Activated T-cell treated with anti-CD3 and anti-CD28 coated beads for 4 hours (primary cell): ENCODE measurements around the gene IFT43.

Experiments
- DNase-seq: peaks from one replicate; pipeline ENCODE4 v3.0.0-alpha.2; 2020

The IFT43 gene

DNA sequence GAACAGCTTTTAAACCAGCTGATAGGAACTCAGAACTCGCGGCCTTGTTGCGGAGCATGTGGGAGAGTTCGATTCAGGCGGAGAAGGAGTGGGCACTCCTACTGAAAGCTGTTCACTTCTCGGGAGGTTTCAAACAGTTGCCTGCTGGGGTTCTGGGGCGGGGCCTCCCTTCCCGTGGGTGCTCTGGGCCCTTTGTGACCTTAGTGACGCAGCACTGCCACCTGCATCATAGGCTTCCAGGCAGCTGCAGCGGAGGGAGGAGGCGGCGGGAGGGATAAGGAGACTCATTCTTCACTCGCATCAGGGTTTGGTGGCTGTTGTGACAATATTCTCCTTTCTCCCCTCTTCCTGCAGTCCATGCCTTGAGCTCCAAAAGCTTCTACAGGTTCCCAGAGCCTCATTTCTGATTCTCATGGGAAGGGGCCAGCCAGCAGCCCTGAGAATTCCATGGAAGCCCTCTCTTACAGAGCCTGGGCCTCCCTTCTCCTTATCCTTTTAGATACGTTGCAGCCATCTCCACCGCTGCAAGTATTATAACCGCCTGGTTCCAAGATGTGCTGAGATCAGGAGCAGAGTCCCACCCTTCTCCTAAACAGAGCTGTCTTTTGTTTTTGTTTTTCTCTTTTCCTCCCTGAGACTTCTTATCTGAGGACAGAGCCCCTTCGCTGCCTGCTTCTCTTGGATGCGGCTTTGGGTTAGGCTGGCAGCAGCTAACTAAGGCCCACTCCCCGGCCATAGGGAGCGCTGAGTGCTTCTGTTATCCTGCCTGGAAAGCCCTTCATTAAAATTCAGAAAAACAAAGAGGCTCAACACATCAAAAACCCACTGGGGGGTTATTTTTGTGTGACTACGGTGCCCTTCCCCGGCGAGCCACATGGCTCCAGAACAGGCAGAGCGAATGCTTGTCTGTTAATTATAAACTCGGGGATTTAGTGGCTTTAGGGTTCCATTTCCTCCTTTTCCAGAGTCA is 98.5 kb downstream of the IFT43 start:
- DNase-seq: no peak

DNA sequence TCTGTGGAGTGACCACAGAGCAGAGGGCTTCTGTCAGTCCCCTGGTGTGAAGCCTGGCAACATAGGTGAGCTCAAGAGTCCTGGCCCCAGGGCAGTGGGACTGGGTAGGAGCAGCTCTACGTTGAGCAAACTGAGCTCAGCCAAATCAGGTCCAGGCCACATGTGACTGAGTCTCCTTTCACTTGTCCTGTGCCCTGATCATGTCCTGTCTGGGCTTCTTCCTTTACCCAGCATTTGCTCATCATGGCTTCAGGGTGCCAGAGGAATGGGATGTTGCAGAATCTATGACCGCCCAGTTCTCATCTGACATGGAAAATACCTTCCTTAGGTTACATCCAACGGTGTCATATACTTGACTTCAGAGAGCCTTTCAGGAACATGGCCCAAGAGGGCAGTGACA is 99.8 kb downstream of the IFT43 start:
- DNase-seq: no peak

DNA sequence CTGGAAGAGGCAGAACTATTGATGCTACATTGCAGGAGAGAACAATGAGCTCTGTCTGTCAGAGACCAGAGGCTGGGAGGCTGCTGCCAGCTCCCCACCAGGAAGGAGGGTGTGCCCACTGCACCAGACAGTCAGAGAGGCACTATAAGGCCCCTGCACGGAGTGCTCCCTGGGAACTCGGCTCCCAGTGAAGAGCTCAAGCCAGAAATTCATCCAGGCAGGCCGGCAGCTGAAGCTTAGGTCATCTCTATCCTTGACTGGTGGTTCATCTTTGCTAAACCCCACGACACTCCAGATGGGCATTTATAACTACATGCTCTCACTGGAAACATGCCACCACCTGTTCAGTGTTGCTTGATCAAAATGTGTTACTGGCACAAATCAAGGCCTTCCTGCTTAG is 101.1 kb downstream of the IFT43 start:
- no peak for DNase-seq

DNA sequence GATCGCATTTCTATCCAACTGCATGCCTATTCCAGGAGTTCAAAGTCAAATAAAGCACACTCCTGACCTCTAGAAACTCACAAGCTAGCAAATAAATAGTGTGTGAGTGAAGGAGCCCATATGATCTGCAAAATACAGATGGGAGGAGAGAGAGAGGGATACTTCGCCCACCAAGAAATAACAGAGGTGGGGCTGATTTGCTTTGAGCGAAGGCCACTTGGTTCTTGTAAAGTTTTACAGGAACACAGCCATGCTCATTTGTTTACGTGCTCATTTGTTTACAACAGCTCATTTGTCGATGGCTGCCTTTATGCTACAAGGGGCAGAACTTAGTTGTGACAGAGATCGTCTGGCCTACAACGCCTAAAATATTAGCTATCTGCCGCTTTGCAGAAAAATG is 102.8 kb downstream of the IFT43 start:
- no peak for DNase-seq

DNA sequence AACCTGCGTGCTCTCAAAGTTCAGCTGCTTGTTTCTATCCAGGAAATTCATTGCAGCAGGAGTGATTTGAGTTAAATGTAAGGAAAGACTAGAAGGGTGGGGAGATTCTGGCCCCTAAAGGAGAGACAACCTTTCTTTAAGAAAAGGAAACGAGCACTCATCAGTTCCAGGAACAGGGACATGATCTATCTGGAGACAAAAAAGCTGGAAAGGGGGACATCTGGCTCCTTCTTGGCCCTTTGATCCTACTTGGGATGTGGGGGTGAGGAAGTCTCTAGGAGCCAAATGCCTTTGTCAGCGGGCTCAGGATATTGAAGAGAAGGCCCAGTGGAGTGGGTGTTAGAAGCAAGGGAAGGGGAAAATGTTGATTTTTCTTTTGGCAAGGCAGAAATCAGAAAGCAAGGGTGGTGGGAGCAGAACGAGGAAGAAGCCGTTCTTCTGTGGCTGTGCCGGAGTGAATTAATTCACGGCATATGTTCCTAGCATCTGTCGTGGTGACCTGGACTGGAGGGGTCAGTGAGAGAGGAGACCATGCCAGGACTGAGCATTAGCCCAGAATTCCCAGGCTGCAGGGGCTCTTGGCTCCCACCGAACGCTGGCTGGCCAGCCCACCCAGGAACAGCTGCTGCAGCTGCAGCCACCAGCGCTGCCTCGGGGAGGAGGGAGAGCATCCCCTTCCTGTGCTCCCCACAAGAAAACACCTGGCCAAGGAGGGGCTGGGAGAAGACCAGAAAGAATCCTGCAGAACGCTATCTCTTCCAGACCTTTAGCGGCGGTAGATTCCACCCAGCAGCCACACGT is 103.4 kb downstream of the IFT43 start:
- DNase-seq: no peak

DNA sequence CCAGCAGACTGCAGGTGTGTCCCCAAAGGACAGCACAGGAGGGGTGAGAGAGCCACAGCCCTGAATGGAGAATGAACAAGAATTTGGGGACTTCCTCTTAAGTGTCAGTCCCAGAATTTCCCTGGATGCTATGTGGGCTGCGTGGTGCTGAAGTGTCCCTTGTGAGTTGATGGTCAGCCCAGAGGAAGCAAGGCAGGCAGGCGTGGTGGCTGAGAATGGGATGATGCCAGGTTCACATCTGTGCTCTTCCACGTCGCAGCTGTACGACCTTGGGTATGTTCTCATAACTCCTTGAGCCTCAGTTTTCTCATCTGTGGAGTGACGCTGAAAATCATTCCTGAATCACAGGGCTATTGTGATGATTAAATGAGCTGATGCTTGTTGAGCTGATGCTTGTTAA is 104.0 kb downstream of the IFT43 start:
- no peak for DNase-seq

DNA sequence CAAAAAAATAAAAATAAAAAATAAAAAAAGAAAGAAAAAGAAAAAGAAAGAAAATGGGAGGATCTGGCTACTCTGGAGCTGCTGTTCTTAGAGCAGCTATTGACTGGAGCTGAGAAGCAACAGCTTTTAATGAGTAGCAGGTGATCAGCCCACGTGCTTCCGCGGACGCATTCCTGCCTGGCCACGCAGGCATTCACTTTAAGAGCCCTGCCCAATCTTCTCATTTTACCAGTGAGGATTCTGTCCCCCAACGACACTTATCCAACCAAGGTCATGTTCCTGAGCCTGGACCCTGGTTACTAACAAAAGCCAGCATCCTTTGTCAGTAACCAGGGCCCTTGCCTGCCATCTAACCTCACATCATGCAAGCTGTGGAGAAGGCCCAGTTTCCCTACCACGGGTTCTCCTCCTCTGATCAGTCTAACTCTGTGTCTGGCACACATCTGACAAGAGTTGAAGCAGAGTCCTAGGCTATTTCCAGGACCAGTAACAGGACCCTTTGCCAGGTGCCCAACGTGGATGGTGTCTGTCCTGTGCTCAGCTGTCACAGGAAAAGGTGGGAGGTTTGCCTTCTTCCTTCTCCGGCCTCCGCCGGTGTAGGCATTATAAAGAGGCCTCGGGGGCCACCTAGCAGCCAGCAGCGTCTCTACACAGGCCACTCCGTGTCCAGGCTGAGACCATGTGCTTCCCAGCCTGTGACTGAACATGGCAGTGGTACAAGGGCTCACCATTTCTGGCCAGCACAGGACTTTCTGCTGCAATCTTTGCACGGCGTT is 105.2 kb downstream of the IFT43 start:
- no peak for DNase-seq

DNA sequence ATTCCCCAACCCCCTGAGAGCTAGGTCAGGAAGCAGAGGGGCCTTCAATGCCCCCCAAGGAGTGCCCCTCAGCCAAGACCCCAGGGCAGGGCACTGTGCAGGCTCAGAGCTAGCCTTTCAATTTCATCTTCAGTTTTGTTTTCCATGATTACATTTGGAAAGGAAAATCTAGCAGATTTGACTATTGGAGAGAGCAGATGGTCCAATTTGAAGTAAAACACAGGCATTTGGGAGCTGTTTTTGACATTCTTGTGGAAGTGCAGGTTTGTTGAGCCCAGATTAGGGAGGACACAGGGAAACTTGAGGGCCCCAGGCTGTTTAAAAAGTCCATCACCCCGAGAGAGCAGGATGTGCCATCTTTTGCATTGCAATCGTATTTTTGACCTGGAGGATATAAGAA is 107.5 kb downstream of the IFT43 start:
- DNase-seq: no peak

DNA sequence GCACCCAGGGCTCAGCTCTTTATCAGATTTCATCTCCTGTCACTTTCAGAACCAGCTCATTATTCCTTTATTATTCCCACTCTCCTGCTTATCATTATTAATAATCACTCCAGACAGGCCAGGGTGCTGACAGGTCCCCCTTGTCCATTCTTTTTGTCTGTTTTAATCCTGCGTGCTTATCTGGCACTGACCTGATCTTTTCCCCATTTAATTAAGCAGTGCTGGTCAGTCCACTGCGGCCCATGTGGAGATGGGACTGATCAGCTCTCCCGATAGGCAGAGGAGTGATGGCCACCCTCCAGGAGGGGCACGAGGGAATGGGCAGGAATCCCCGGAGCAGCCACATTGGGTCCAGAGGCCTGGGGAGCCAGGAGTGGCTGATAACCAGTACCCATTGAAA is 110.7 kb downstream of the IFT43 start:
- no peak for DNase-seq

DNA sequence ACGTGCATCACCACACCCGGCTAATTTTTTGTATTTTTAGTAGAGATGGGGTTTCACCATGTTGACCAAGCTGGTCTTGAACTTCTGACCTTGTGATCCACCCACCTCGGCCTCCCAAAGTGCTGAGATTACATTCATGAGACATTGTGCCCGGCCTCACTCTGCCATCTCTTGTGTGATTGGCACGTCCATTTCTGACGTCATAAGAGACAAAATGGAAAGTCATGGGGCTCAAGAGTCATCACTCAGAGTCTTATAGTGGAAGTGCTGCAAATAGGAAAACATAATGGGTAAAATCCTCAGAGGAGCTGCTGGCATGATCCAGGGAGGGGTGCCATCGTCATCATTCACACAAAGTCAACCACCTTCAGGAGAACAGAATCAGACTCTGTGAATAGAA is 112.0 kb downstream of the IFT43 start:
- DNase-seq: no peak

DNA sequence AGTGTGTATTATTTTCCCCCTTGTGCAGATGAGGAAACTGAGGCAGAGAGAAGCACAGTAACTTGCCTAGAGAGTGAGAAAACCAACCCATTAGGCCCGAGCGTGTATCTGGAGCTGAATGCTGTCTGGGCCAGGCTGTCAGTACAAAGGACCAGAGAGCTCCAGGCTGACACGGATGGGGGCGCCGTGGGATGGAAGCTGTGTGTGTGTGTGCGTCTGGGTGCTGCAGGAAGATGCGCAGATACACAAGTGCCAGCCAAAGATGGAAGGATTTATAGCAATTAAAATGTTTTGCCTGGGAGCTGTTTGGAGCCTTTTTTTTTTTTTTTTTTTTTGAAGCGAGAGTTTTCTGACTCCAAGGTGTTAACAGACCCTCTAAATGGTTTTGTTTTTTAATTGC is 112.5 kb downstream of the IFT43 start:
- DNase-seq: no peak

DNA sequence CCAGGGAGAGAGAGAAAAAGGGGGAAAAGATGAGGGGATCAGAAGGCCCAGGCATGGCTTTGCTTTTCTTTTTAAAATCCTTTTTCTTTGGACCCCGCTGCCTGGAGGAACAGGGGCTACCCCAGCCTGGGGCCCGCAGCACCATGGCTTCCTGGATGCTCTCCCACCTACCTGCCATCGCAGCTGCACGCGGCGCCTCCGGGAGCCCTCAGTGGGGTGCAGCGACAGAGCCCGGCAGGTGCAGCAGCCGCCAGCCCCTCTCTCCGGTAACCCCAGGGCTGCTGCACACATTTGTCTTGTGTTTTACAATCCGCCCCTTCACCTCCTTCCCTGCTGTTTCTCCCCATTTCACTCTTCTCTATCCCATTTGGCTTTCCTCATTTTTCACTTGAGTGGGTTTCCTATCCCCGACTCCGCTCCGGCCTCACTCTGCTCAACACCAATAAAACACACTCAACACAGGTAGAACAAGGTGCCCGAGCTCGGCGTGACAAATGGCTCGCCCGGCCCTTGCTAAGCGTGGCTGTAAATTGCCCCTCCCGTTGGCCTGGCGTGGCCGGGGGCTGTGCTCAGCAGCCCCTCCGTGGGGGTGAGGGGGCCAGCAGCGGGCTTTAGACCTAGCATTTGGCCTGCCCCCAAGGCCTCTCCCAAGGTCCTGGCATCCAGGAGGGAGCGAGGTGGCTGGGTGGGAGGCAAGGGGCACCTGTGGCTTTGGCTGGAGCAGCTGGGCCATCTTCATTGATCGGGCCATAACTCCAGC is 113.5 kb downstream of the IFT43 start:
- no peak for DNase-seq

DNA sequence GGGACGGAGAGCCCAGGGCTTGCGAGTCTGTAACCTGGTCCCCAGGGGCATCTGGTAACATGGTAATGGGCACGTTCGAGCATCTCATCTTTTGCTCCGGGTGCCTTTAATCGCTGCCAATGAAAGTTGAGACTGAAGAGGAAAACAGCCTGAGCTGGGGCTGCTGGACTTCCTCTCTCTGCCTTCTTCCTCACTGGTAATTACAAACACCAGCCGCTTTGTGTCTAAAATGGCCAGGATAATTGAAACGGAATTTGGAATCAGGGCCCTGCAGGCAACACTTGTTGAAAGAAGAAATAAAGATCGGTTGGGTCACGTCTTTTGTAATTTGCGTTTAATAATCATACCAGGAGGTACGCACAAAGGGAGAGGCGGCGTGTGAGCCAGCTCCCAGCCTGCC is 114.7 kb downstream of the IFT43 start:
- no peak for DNase-seq

DNA sequence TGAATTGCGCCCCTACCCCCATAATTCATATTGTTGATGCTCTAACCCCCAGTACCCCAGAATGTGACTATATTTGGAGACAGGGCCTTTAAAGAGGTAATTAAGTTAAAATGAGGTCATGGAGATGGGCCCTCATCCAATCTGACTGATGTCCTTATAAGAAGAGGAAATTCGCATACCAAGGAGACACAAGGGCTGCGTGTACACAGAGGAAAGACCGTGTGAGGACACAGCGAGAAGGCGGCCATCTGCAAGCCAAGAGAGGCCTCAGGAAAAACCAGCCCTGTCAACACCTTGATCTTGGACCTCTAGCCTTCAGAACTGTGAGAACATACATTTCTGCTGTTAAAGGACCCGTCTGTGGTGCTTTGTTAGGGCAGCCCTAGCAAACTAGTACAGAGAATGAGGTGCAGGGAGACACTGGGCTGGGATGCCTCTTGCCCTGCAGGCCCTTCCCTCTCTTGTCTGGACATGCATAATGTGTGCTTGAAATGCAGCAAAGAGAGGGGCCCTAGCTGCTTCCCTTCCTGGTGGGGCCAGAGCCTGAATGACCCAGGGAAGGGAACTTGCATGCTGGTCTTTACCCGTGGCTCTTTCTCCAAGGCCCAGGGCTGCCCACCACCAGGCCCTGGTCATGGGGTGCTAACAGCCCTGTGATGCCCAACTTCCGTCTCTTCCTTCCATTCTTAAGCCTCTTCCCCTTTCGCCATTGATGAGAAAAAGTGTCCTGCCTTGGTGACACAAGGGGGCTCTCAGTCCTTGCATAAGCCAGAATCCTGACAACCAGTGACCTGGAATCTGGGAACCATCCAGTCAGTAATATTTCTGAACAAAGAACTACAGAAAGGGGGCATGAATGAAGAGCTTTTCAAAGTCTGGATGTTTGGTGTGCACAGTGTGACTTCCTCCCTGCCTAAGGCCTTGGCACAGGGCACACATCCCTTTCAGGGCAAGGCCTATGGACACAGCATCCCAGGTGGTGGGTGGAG is 116.1 kb downstream of the IFT43 start:
- no peak for DNase-seq

DNA sequence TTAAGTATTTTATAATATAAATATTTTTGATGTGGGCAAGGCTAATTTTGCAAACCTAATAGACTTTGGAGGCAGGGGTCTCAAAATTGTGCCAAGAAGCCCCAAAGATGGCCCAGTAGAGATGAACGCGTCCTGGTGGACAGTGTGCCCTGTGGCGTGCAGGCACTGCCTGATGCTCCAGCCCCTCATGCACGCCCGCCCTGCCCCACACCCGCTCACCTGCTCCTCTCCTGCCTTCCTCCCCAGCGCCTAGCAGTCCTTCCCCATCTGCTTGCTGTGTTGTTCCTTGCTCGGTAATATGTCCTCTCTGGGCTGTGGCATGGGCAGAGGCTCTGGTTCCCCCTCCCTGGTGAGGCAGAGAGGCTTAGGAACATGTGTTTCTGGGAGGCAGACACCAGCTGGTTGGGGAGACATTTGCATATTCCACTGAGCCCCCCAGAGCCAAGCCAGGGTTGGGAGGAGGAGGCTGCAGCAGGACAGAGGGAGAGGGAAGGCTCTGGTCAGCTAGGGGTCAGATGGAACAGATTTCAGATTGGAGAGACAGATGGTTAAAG is 119.3 kb downstream of the IFT43 start:
- DNase-seq: no peak

DNA sequence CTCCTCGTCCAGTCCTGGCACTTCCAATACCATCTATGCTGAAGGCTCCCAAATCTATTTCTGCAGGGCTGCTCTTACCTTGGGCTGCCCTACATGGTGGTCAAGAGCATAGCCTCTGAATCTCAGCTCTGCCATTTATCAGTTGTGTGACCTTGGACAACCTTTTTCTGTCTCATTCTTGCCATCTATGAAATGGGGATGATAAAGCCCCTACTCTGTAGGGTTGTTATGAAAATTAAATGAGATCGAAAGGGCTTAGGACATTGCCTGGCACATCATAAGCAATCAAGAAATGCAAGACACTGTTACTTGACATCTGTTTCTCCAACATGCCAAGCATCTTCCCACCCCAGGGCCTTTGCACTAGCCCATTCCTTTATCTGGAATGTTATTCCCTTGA is 120.6 kb downstream of the IFT43 start:
- no peak for DNase-seq

DNA sequence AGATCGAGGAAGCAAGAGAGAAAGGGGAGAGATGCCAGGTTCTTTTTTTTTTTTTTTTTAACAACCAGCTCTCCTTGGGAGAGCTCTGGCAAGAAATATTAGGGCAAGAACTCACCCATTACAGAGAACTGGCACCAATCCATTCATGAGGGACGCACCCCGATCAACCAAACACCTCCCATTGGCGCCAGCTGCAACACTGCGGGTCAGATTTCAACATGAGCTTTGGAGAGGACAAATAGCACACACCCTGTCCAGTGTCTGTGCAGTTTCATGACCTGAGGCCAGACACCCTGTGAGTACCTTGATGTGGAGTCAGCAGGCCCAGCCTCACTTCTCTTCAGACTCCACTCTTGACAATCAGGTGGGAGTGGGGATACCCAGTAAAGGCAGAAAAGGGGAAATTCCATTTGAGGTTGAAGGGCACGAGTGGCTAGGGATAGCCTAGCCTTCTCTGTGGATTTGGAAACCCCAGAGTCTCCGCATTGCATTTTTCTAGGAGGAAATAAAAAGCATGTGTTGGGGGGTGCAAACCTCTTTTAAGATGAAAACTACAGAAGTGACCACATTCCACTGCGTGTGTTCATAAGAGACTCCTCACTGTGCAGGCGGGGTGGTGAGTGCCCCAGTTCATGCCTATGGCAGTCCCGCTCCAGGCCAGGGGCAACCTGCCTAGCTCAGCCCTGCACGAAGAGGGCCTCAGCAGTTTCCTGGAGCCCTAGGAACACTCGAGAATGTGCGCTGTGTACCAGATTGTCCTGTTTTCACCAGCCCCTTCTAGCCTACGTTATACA is 123.7 kb downstream of the IFT43 start:
- no peak for DNase-seq

DNA sequence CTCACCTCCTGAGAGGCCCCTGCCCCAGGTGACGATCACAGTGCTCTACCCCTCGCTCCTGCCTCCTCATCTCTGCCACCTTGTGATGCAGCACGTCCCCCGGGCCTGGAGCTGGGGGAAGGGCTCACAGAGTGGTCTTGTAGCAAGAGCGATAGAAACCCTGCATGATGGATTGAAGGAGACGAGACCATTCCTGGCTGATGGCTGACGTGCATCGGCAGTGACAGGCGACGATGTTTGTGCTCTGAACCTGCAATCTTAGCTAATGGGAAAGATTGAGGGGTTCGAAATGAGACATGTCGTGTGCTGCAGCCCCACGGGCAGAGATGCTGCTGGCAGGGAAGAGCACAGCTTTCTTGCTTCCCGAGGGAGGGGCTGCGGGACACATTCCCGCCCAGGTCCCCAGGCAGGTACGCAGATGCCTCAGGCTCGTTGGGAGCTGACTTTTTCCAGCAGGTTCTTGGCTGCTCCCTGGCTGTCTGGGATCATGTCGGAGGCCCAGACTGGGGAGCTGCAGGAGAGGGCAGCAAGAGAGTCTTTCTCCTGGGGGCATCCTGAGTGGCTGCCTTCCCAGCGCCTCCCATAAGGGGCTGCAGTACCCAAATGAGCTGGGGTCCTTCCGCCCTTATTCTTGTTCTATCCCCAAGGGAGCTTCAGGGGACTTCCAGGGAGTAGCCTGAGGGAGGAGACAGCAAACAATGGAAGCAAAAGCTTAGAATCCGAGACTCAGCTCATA is 127.5 kb downstream of the IFT43 start:
- no peak for DNase-seq

DNA sequence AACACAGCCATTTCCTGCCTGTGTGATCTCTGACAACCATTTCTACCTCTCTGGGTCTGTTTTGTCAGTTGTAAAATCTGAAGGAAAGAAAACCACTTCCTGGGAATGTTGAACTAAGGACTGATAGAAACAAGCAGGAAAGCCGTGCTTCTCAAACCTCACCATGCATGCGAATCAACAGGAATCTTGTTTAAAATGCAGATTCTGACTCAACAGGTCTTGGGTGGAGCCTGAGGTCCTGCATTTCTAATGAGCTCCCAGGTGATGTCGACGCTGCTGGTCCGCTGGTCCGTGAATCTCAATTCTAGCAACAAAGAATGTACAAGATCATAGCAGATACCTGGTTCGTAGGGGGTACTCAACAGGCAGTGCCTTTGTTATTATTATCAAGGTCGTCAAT is 128.1 kb downstream of the IFT43 start:
- no peak for DNase-seq
